Neural cell (in vitro differentiated cells): ENCODE data around the gene C1orf226. TPM values are rescaled to one million over a fixed set of nuclear protein-coding genes. Genes with fewer than 3 reads are reported as not detected.

ENCODE experiments used
- H2AFZ ChIP-seq: fragments of 200-600, 300-800 bp; sonication (generic), shearing (Covaris generic); 2 replicates; pipeline ENCODE4 v1.6.0; 2014; ENCODE audit warnings: low read depth, mild to moderate bottlenecking, antibody characterized with exemption, low read length, moderate library complexity
- H3F3A ChIP-seq: fragments of 200-600 bp; shearing (Covaris generic); 2 replicates; pipeline ENCODE4 v1.6.1; 2016; ENCODE audit warnings: mild to moderate bottlenecking, moderate library complexity, mixed read lengths, antibody characterized with exemption, low read length; ENCODE audit not compliant: insufficient read depth, poor library complexity, severe bottlenecking
- H3K27ac ChIP-seq: fragments of 200-600, 300-800 bp; sonication (generic), shearing (Covaris generic); 2 replicates; pipeline ENCODE4 v1.5.1; 2014; ENCODE audit warnings: mild to moderate bottlenecking, low read length, moderate library complexity
- H3K27me3 ChIP-seq: fragments of 300-800, 200-600 bp; sonication (generic), shearing (Covaris generic); 2 replicates; pipeline ENCODE4 v1.6.0; 2014; ENCODE audit warnings: mild to moderate bottlenecking, low read depth, low read length, moderate library complexity; ENCODE audit not compliant: insufficient read depth
- H3K36me3 ChIP-seq: fragments of 300-800, 200-600 bp; sonication (generic), shearing (Covaris generic); 2 replicates; pipeline ENCODE4 v1.5.1; 2014; ENCODE audit warnings: mild to moderate bottlenecking, antibody characterized with exemption, low read length, moderate library complexity; ENCODE audit not compliant: insufficient read depth
- H3K4me2 ChIP-seq: fragments of 300-800, 200-600 bp; sonication (generic), shearing (Covaris generic); 2 replicates; pipeline ENCODE4 v1.6.0; 2014; ENCODE audit warnings: mild to moderate bottlenecking, low read length
- H3K4me3 ChIP-seq: fragments of 300-800, 200-600 bp; sonication (generic), shearing (Covaris generic); 2 replicates; pipeline ENCODE4 v1.5.1; 2014; ENCODE audit warnings: mild to moderate bottlenecking, low read length, moderate library complexity
- H3K79me2 ChIP-seq: fragments of 200-600 bp; shearing (Covaris generic); replicated peaks from 2 replicates; pipeline ENCODE4 v1.6.0; 2014; ENCODE audit warnings: mild to moderate bottlenecking, low read length, moderate library complexity; ENCODE audit not compliant: insufficient read depth
- H3K9ac ChIP-seq: fragments of 300-800, 200-600 bp; sonication (generic), shearing (Covaris generic); 2 replicates; pipeline ENCODE4 v1.6.1; 2016; ENCODE audit warnings: mild to moderate bottlenecking, low read length, mixed read lengths
- H3K9me2 ChIP-seq: fragments of 200-600 bp; shearing (Covaris generic); 2 replicates; pipeline ENCODE4 v1.6.1; 2016; ENCODE audit warnings: mild to moderate bottlenecking, low read length, mixed read lengths; ENCODE audit not compliant: insufficient read depth
- H3K9me3 ChIP-seq: fragments of 200-600, 300-800 bp; sonication (generic), shearing (Covaris generic); 2 replicates; pipeline ENCODE4 v1.6.1; 2016; ENCODE audit warnings: mild to moderate bottlenecking, mixed run types, low read length, moderate library complexity, mixed read lengths
- H4K20me1 ChIP-seq: fragments of 200-600 bp; shearing (Covaris generic); 2 replicates; pipeline ENCODE4 v1.6.1; 2016; ENCODE audit warnings: mild to moderate bottlenecking, mixed run types; ENCODE audit not compliant: insufficient read depth
- EP300 ChIP-seq: fragments of 450-650 bp; conservative IDR thresholded peaks from 2 replicates; pipeline ENCODE4 v1.6.1; 2014; ENCODE audit warnings: antibody characterized with exemption, mild to moderate bottlenecking, moderate library complexity; ENCODE audit not compliant: poor library complexity, severe bottlenecking
- EZH2 ChIP-seq: fragments of 200-600, 300-800 bp; shearing (Covaris generic), sonication (generic); IDR thresholded peaks from 2 replicates; pipeline ENCODE4 v1.6.1; 2014; ENCODE audit warnings: antibody characterized with exemption, low read length, borderline replicate concordance, mild to moderate bottlenecking; ENCODE audit not compliant: insufficient read depth, poor library complexity, severe bottlenecking
- MXI1 ChIP-seq: fragments of 450-650 bp; conservative IDR thresholded peaks from 2 replicates; pipeline ENCODE4 v1.6.1; 2014; ENCODE audit warnings: antibody characterized with exemption, mild to moderate bottlenecking; ENCODE audit not compliant: poor library complexity, severe bottlenecking
- POLR2AphosphoS5 ChIP-seq: IDR thresholded peaks from 2 replicates; pipeline ENCODE4 v1.6.1; 2012
- RAD21 ChIP-seq: fragments of 450-650 bp; conservative IDR thresholded peaks from 2 replicates; pipeline ENCODE4 v1.6.1; 2014; ENCODE audit warnings: antibody characterized with exemption, mild to moderate bottlenecking, moderate library complexity
- SMC3 ChIP-seq: fragments of 450-650 bp; conservative IDR thresholded peaks from 2 replicates; pipeline ENCODE4 v1.6.1; 2014; ENCODE audit warnings: antibody characterized with exemption, mild to moderate bottlenecking, moderate library complexity; ENCODE audit not compliant: poor library complexity
- TAF1 ChIP-seq: IDR thresholded peaks from 2 replicates; pipeline ENCODE4 v1.6.1; 2012; ENCODE audit warnings: low read depth
- polyA plus RNA-seq: library from polyadenylated mRNA; depleted of rRNA; stranded (reverse); fragments of >200 nt; gene quantifications from 2 replicates; pipeline ENCODE4 v1.2.3, GENCODE V29; 2014
- TF ChIP-seq, protein P1 (sequence below): fragments of 450-650 bp; IDR thresholded peaks from 2 replicates; pipeline ENCODE4 v1.5.1; 2014; ENCODE audit warnings: antibody characterized with exemption, mild to moderate bottlenecking, moderate library complexity; ENCODE audit not compliant: poor library complexity, severe bottlenecking
- TF ChIP-seq, protein P2 (sequence below): IDR thresholded peaks from 2 replicates; pipeline ENCODE4 v1.6.1; 2012; ENCODE audit warnings: borderline replicate concordance

Gene C1orf226
- polyA plus RNA-seq, 1 donor from 2014 or later = 6.7 TPM

DNA sequence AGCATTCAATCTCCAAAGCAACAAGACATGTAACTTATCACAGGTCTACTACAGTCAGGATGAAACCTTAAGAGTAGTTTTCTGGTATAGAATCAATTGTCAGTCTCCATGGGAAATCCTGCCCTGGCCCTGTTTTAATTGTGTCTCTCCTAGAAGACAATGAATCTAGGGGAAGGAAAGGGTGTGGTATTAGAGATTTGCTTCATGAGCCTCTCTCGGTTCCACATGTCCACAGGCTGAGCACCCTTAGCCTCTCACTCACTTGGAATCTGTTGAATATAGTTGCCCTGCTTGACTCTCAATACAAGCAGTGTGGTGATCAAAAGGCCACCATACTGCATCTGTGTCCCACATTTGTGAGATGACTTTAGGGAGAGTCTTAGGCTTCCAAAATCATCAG, 22.6 kb upstream of the C1orf226 start:
- Histone ChIP-seq H2AFZ (no peak overlapping the region), H3K27me3 (no peaks in the 10 kb centered on the region), H3K9me2 (no peaks in the 10 kb centered on the region), H3K4me3 (no peak overlapping the region), H3K4me2 (no peak overlapping the region), H3K36me3 (peaks cover 6% of the 10 kb centered on the region), H3K9me3 (no peaks in the 10 kb centered on the region), H4K20me1 (no peaks in the 10 kb centered on the region), H3K27ac (no peak overlapping the region), H3F3A (no peaks in the 10 kb centered on the region), H3K79me2 (no peaks in the 10 kb centered on the region), H3K9ac (no peak overlapping the region)
- no peak for TF ChIP-seq EP300
- TF ChIP-seq TAF1 = no peak
- TF ChIP-seq MXI1 = no peak
- TF ChIP-seq POLR2AphosphoS5 = no peak
- TF ChIP-seq, protein P1, sequence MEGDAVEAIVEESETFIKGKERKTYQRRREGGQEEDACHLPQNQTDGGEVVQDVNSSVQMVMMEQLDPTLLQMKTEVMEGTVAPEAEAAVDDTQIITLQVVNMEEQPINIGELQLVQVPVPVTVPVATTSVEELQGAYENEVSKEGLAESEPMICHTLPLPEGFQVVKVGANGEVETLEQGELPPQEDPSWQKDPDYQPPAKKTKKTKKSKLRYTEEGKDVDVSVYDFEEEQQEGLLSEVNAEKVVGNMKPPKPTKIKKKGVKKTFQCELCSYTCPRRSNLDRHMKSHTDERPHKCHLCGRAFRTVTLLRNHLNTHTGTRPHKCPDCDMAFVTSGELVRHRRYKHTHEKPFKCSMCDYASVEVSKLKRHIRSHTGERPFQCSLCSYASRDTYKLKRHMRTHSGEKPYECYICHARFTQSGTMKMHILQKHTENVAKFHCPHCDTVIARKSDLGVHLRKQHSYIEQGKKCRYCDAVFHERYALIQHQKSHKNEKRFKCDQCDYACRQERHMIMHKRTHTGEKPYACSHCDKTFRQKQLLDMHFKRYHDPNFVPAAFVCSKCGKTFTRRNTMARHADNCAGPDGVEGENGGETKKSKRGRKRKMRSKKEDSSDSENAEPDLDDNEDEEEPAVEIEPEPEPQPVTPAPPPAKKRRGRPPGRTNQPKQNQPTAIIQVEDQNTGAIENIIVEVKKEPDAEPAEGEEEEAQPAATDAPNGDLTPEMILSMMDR = no peak
- TF ChIP-seq EZH2 = no peak
- TF ChIP-seq, protein P2, sequence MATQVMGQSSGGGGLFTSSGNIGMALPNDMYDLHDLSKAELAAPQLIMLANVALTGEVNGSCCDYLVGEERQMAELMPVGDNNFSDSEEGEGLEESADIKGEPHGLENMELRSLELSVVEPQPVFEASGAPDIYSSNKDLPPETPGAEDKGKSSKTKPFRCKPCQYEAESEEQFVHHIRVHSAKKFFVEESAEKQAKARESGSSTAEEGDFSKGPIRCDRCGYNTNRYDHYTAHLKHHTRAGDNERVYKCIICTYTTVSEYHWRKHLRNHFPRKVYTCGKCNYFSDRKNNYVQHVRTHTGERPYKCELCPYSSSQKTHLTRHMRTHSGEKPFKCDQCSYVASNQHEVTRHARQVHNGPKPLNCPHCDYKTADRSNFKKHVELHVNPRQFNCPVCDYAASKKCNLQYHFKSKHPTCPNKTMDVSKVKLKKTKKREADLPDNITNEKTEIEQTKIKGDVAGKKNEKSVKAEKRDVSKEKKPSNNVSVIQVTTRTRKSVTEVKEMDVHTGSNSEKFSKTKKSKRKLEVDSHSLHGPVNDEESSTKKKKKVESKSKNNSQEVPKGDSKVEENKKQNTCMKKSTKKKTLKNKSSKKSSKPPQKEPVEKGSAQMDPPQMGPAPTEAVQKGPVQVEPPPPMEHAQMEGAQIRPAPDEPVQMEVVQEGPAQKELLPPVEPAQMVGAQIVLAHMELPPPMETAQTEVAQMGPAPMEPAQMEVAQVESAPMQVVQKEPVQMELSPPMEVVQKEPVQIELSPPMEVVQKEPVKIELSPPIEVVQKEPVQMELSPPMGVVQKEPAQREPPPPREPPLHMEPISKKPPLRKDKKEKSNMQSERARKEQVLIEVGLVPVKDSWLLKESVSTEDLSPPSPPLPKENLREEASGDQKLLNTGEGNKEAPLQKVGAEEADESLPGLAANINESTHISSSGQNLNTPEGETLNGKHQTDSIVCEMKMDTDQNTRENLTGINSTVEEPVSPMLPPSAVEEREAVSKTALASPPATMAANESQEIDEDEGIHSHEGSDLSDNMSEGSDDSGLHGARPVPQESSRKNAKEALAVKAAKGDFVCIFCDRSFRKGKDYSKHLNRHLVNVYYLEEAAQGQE = no peak

DNA sequence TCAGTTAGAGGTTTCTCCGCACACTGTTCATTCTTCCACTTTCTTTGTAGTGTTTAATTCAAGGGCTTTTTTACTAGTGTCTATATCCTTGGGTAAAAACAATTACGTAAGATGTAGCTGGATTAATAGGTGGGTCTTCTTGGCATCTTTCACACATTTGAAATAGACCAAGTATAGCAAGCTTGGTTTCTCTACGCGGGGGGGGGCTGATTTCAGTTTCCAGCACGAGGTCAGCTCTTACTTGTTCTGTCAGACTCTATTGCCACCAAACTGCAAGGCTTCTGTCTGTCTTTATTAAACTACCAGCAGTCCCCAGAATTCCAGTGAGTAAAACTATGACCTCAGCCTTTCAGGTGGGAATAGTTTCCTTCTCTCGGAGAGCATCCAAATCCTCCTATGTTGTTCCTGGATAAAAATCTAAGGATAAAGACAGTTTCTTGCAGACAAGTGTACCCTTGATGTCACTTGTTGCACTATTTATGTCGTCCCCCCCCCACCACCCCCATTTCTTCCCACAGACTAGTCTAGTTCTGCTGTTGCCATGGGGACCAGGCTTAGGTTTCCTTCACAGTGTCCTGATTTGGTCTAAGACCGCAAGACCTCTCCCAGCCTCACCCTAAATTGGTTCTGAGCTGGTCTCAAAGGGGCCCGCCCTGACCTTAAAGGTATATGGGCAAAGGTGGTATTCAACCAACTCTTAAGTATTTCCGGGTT, 21.8 kb upstream of the C1orf226 start:
- no peak overlapping the region for H3K4me2 ChIP-seq
- peaks cover 6% of the 10 kb centered on the region for H3K36me3 ChIP-seq
- no peaks in the 10 kb centered on the region for H3K9me2 ChIP-seq
- no peak overlapping the region for H3K9ac ChIP-seq
- H3K27ac ChIP-seq = no peak overlapping the region
- no peaks in the 10 kb centered on the region for H3K79me2 ChIP-seq
- H3K27me3 ChIP-seq = no peaks in the 10 kb centered on the region
- no peaks in the 10 kb centered on the region for H4K20me1 ChIP-seq
- no peaks in the 10 kb centered on the region for H3K9me3 ChIP-seq
- no peak overlapping the region for H2AFZ ChIP-seq
- no peaks in the 10 kb centered on the region for H3F3A ChIP-seq
- no peak overlapping the region for H3K4me3 ChIP-seq
- TF ChIP-seq, protein P2 = no peak
- TF ChIP-seq, protein P1 = no peak
- TF ChIP-seq SMC3 (no peak), MXI1 (no peak), RAD21 (no peak), EZH2 (no peak), EP300 (no peak), TAF1 (no peak), POLR2AphosphoS5 (no peak)
